ENCODE results near the gene FAM171A1.

GRCh38 chr10:15395935-15396334, 24.8 kb upstream of the FAM171A1 start:
- TF ChIP-seq CTCF (IDR thresholded peaks at IDR 0.05) (no peak), POLR2A (IDR thresholded peaks at IDR 0.05) (no peak)

Data from prostate gland (tissue), 2 donors.